ENCODE results near the gene MUC2.

MUC2 gene

DNA sequence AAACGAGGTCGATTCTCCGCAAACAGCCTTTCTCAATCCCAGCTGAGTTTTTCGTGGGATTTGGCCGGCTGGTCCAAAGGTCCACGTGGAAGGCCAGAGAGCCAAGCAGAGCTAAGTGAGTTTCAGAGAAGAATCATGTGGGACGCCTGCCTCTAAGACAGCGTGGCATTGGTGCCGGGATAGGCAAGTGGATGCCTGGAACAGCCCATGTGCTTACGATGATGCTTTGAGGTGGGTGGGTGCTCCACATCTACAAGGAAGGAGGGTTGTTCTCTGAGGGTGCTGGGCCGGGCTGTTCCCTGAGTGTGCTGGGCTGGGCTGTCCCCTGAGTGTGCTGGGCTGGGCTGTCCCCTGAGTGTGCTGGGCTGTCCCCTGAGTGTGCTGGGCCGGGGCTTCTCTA, 41.4 kb downstream of the MUC2 start:
- H3K27me3 ChIP-seq (ENCODE audit: control insufficient read depth in 5 of 5, insufficient read depth in 4 of 5, low read length in 5 of 5): peaks cover 7 to 17% (median 11%) of the 10 kb centered on the region in 5 donors
- no peaks in the 10 kb centered on the region for H3K36me3 ChIP-seq (ENCODE audit: control insufficient read depth in 5 of 5, insufficient read depth in 5 of 5, low read length in 5 of 5)
- no peak overlapping the region for H3K9ac ChIP-seq (ENCODE audit: low read length in 5 of 5)
- peaks cover 0 to 1% (median 0%) of the 10 kb centered on the region in 5 donors for H3K4me1 ChIP-seq (ENCODE audit: control insufficient read depth in 5 of 5, insufficient read depth in 5 of 5, low read length in 5 of 5)
- H3K4me3 ChIP-seq (ENCODE audit: low read depth in 1 of 5, low read length in 5 of 5): no peak overlapping the region
- H3K9me3 ChIP-seq (ENCODE audit: control insufficient read depth in 5 of 5, low read length in 5 of 5): no peaks in the 10 kb centered on the region
- H3K27ac ChIP-seq (ENCODE audit: low read depth, low read length): no peak overlapping the region

DNA sequence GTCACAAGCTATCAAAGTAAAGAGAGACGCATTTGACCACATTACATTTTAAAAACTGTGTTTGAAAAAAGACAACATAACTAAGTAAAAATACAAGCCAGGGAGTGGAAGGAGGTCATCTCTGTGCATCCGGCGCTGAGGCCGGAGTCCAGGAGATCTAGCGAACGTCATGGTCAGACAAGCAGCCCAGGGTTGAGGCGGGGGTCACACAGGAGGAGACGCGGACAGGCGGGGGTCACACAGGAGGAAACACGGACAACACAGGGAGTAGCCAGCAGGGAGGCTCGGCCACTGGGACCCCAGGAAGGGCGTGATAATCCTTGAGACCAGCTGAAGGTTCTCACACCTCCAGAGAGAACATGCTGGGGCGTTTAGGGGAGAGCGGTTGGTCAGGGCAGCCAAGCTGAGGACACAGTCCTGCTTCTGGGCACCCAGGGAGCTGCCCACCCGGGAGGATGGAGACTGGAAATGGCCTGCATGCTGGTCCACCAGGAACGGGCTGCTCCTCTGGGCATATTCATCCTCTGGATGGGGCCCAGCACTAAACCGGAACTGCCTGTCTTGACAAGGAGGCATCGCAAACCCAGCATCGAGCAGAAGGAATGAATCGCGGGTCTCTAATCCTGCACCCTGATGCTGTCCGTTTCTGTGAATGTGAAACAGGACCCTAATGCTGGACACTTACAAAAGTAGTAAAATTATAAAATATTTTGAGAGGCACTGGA, 42.2 kb downstream of the MUC2 start:
- Histone ChIP-seq H3K9ac (ENCODE audit: low read length in 5 of 5) (no peak overlapping the region), H3K27ac (ENCODE audit: low read depth, low read length) (no peak overlapping the region), H3K27me3 (ENCODE audit: control insufficient read depth in 5 of 5, insufficient read depth in 4 of 5, low read length in 5 of 5) (peaks cover 7 to 15% (median 13%) of the 10 kb centered on the region in 5 donors), H3K4me3 (ENCODE audit: low read depth in 1 of 5, low read length in 5 of 5) (no peak overlapping the region), H3K4me1 (ENCODE audit: control insufficient read depth in 5 of 5, insufficient read depth in 5 of 5, low read length in 5 of 5) (no peaks in the 10 kb centered on the region), H3K9me3 (ENCODE audit: control insufficient read depth in 5 of 5, low read length in 5 of 5) (no peaks in the 10 kb centered on the region), H3K36me3 (ENCODE audit: control insufficient read depth in 5 of 5, insufficient read depth in 5 of 5, low read length in 5 of 5) (no peaks in the 10 kb centered on the region)

DNA sequence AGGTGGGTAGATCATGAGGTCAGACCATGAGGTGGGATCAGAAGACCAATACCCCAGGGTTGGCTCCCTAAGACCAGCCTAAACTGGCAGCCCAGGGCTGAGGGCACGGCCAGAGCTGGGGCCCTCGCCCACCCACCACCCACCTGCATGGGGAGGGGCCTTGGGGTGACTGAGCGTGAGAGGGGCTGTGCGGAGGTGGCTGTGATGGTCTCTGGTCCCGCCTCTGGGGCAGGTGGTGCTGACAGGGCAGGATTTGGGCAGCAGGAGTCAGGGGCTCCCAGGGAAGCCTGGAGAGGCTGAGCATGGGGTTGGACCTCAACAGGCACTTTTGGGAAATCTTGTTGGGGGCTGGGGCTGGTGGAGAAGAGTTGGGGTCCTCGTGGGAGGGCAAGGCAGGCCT, 43.3 kb downstream of the MUC2 start:
- H3K9ac ChIP-seq (ENCODE audit: low read length in 5 of 5): no peak overlapping the region
- no peaks in the 10 kb centered on the region for H3K4me1 ChIP-seq (ENCODE audit: control insufficient read depth in 5 of 5, insufficient read depth in 5 of 5, low read length in 5 of 5)
- no peak overlapping the region for H3K27ac ChIP-seq (ENCODE audit: low read depth, low read length)
- peaks cover 6 to 19% (median 15%) of the 10 kb centered on the region in 5 donors for H3K27me3 ChIP-seq (ENCODE audit: control insufficient read depth in 5 of 5, insufficient read depth in 4 of 5, low read length in 5 of 5)
- H3K9me3 ChIP-seq (ENCODE audit: control insufficient read depth in 5 of 5, low read length in 5 of 5): peaks cover 0 to 5% (median 0%) of the 10 kb centered on the region in 5 donors
- H3K4me3 ChIP-seq (ENCODE audit: low read depth in 1 of 5, low read length in 5 of 5): no peak overlapping the region
- H3K36me3 ChIP-seq (ENCODE audit: control insufficient read depth in 5 of 5, insufficient read depth in 5 of 5, low read length in 5 of 5): no peaks in the 10 kb centered on the region

DNA sequence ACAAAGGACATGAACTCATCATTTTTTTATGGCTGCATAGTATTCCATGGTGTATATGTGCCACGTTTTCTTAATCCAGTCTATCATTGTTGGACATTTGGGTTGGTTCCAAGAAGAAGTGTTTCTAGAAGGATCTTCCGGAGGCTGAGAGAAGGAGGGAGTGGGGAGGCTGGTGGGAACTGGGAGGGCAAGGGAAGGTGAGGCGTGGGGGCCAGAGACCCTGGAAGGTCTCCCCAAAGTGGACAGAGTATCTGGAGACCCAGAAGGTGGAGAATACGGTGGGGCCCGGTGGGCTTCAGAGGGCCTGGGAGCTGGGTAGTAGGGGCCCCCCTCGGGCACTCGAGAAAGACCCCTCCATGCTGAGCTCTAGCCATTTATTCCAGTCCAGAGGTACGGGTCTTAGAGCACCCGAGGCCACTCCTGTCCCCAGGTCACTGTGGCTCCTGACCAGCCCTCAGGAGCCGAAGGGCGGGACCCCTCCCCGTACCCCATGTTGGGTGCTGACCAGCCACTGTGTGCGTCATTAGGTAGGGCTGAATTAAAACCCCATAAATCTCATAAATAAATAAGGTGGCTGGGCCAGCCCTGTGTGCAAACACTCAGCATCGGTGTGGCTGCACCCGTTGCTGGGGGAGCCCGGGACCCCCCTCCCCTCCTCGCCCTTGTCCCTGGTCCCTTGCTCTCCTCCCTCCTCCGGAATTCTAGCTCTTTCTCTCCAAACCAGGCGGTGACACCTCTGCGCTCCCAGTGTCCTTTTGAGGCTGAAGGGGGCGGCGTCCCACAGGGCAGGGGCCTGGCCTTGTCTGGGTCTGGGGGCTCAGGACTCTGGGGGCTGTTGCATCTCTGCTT, 44.3 kb downstream of the MUC2 start:
- Histone ChIP-seq H3K9ac (ENCODE audit: low read length in 5 of 5) (no peak overlapping the region), H3K9me3 (ENCODE audit: control insufficient read depth in 5 of 5, low read length in 5 of 5) (peaks cover 0 to 5% (median 0%) of the 10 kb centered on the region in 5 donors), H3K4me1 (ENCODE audit: control insufficient read depth in 5 of 5, insufficient read depth in 5 of 5, low read length in 5 of 5) (no peaks in the 10 kb centered on the region), H3K27ac (ENCODE audit: low read depth, low read length) (no peak overlapping the region), H3K4me3 (ENCODE audit: low read depth in 1 of 5, low read length in 5 of 5) (no peak overlapping the region), H3K36me3 (ENCODE audit: control insufficient read depth in 5 of 5, insufficient read depth in 5 of 5, low read length in 5 of 5) (no peaks in the 10 kb centered on the region), H3K27me3 (ENCODE audit: control insufficient read depth in 5 of 5, insufficient read depth in 4 of 5, low read length in 5 of 5) (peaks cover 9 to 25% (median 19%) of the 10 kb centered on the region in 5 donors)

DNA sequence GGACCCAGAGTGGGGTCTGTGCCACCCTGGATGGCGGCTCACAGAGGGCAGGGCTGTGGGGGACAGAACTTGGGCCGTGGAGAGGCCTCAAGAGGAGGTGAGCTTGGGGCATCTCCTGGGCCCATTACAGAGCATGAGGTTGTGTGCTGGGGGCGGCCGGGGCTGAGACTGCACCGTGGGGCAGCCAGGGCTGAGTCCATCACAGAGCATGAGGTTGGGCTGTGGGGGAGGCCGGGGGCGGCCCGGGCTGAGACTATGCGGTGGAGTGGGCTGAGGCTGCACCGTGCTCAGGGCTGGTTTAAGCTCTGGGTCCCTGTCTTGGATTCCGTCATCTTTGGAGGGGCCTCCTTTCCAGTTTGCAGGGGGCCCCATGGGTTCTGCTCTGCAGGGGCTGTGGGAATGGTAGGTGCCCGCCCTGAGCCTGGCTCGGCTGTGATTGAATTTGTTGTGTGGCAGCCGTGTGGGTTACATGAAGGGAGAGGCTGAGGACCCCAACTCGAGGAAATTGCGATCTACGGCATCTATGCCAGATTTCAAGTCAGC, 45.0 kb downstream of the MUC2 start:
- H3K9ac ChIP-seq (ENCODE audit: low read length in 5 of 5): no peak overlapping the region
- peaks cover 0 to 3% (median 0%) of the 10 kb centered on the region in 5 donors for H3K4me1 ChIP-seq (ENCODE audit: control insufficient read depth in 5 of 5, insufficient read depth in 5 of 5, low read length in 5 of 5)
- H3K9me3 ChIP-seq (ENCODE audit: control insufficient read depth in 5 of 5, low read length in 5 of 5): peaks cover 0 to 8% (median 0%) of the 10 kb centered on the region in 5 donors
- no peak overlapping the region for H3K27ac ChIP-seq (ENCODE audit: low read depth, low read length)
- peaks cover 9 to 25% (median 20%) of the 10 kb centered on the region in 5 donors for H3K27me3 ChIP-seq (ENCODE audit: control insufficient read depth in 5 of 5, insufficient read depth in 4 of 5, low read length in 5 of 5)
- no peak overlapping the region for H3K4me3 ChIP-seq (ENCODE audit: low read depth in 1 of 5, low read length in 5 of 5)
- H3K36me3 ChIP-seq (ENCODE audit: control insufficient read depth in 5 of 5, insufficient read depth in 5 of 5, low read length in 5 of 5): no peaks in the 10 kb centered on the region

DNA sequence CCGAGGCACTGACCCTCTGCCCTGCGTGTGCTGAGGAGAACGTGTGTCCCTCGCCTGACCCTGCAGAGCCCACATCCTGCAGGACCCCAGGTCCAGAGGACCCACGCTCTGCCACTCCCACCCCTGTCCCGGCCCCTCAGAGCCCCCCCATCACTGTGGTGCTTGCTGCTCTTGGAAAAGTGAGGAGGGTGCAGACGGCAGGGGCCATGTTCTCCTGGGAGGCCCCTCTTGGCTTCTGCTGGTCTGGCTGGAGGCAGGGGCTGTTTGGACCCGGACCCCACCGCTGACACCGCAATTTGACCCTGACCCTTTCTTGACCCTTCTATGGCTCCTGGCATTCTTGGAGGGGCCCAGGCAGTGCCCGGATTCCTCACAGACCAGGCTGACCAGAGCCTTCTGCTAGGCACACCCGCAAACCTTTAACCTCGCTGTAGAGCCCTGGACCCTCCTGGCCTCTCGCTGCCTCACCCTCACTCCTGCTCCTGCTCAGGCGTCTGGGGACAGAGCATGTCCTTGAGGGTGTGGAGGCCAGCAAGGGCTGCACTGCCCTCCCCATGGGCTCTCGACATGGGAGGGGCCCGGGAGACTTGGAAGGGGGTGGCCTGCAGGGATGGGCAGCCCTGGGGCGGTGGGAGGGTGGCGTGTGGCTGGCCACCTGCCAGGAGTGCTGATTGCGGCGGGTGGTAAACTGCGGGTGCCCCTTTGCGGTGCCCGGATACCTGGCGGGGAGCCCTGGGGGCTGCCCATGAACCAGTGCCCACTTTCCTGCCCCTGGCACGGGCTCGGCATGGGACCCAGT, 46.1 kb downstream of the MUC2 start:
- H3K4me1 ChIP-seq (ENCODE audit: control insufficient read depth in 5 of 5, insufficient read depth in 5 of 5, low read length in 5 of 5): peaks cover 0 to 7% (median 0%) of the 10 kb centered on the region in 5 donors

DNA sequence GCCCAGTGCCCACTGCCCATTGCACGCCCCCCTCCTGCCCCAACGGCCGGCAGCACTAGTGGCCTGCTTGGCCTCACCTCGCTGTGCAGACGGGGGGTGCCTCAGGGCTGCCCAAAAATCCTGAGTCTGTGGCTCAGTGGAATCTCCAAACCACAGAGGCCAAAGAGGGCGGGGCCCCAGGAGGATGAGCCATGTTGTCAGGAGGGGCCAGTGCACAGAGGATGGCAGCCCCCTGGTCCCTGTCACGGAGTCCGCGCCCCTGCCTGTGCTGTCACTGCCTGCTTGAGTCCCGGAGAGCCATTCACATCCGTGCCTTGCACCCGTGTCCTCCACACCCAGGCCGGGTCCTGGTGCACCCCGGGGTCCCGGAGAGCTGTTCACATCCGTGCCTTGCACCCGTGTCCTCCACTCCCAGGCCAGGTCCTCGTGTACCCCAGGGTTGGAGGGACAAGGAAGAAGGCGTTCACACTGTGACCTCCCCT, 46.7 kb downstream of the MUC2 start:
- no peaks in the 10 kb centered on the region for H3K36me3 ChIP-seq (ENCODE audit: control insufficient read depth in 5 of 5, insufficient read depth in 5 of 5, low read length in 5 of 5)
- H3K4me3 ChIP-seq (ENCODE audit: low read depth in 1 of 5, low read length in 5 of 5): no peak overlapping the region
- peaks cover 0 to 7% (median 0%) of the 10 kb centered on the region in 5 donors for H3K4me1 ChIP-seq (ENCODE audit: control insufficient read depth in 5 of 5, insufficient read depth in 5 of 5, low read length in 5 of 5)
- peaks cover 0 to 8% (median 0%) of the 10 kb centered on the region in 5 donors for H3K9me3 ChIP-seq (ENCODE audit: control insufficient read depth in 5 of 5, low read length in 5 of 5)
- no peak overlapping the region for H3K27ac ChIP-seq (ENCODE audit: low read depth, low read length)
- H3K27me3 ChIP-seq (ENCODE audit: control insufficient read depth in 5 of 5, insufficient read depth in 4 of 5, low read length in 5 of 5): peaks cover 11 to 29% (median 18%) of the 10 kb centered on the region in 5 donors
- H3K9ac ChIP-seq (ENCODE audit: low read length in 5 of 5): no peak overlapping the region

More for the DNA sequence above, 46.1 kb downstream of the MUC2 start:
- Histone ChIP-seq H3K27ac (ENCODE audit: low read depth, low read length) (no peak overlapping the region), H3K9me3 (ENCODE audit: control insufficient read depth in 5 of 5, low read length in 5 of 5) (peaks cover 0 to 8% (median 0%) of the 10 kb centered on the region in 5 donors), H3K9ac (ENCODE audit: low read length in 5 of 5) (no peak overlapping the region), H3K27me3 (ENCODE audit: control insufficient read depth in 5 of 5, insufficient read depth in 4 of 5, low read length in 5 of 5) (peaks cover 10 to 26% (median 20%) of the 10 kb centered on the region in 5 donors), H3K4me3 (ENCODE audit: low read depth in 1 of 5, low read length in 5 of 5) (no peak overlapping the region), H3K36me3 (ENCODE audit: control insufficient read depth in 5 of 5, insufficient read depth in 5 of 5, low read length in 5 of 5) (no peaks in the 10 kb centered on the region)

DNA sequence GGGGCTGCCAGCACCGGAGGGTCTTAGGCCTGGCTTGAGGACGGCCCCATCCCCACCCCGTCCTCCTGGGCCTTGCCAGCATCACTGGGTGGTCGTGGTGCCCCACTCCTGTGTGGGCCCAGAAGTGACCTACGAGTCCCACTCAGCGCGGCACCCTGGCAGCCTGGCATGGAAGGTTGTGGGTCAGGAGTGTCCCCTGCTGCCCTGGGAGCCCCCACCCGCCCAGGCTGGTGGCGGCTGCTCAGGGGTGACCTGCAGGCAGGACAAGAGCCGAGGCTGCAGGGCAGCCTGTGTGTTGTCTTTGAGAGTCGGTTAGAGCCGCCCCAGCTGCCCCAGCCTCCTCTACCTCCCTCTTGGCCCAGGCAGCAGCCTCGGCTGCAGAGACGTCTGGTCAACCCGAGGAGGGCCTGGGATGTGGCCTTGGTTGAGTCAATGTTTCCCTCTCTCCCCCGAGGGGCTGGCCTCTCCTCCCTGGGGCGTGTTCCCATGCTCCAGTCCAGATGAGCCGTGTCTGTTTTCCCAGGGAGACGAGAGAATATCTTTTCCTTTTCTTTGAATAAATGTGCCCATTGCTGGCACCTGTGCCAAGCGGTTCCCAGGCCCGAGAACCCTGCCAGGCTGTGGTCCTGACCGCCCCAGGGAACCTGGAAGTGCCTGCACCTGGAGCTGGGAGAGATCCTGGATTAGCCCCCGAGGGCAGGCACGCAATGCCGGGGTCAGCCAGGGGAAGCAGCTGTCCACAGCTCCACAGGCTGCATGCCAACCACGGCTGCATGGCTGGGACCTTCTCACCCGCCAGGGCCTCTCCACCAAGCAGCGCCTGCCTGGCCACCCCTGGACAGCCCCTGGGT, 47.4 kb downstream of the MUC2 start:
- Histone ChIP-seq H3K4me1 (ENCODE audit: control insufficient read depth in 5 of 5, insufficient read depth in 5 of 5, low read length in 5 of 5) (peaks cover 0 to 7% (median 0%) of the 10 kb centered on the region in 5 donors), H3K4me3 (ENCODE audit: low read depth in 1 of 5, low read length in 5 of 5) (no peak overlapping the region), H3K9me3 (ENCODE audit: control insufficient read depth in 5 of 5, low read length in 5 of 5) (peaks cover 0 to 8% (median 0%) of the 10 kb centered on the region in 5 donors), H3K27ac (ENCODE audit: low read depth, low read length) (no peak overlapping the region), H3K36me3 (ENCODE audit: control insufficient read depth in 5 of 5, insufficient read depth in 5 of 5, low read length in 5 of 5) (no peaks in the 10 kb centered on the region), H3K9ac (ENCODE audit: low read length in 5 of 5) (no peak overlapping the region), H3K27me3 (ENCODE audit: control insufficient read depth in 5 of 5, insufficient read depth in 4 of 5, low read length in 5 of 5) (peaks cover 12 to 35% (median 17%) of the 10 kb centered on the region in 5 donors)

DNA sequence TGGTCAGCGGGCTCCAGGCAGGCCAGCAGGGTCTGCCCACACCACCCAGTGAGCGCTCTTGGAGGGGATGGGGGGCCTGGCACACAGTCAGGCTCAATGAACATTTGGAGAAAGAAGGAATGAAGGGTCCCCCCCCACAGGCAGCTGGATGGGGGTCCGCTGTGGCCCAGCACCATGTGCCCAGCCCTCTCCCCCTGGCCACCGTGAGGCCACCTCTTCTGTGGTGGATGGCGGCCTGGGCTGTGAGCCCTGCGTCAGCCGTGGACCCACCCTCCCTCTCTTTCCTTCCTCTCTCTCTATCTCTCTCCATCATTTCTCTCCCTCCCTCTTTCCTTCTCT, 48.0 kb downstream of the MUC2 start:
- Histone ChIP-seq H3K9me3 (ENCODE audit: control insufficient read depth in 5 of 5, low read length in 5 of 5) (peaks cover 0 to 8% (median 0%) of the 10 kb centered on the region in 5 donors), H3K27me3 (ENCODE audit: control insufficient read depth in 5 of 5, insufficient read depth in 4 of 5, low read length in 5 of 5) (peaks cover 13 to 36% (median 21%) of the 10 kb centered on the region in 5 donors), H3K9ac (ENCODE audit: low read length in 5 of 5) (no peak overlapping the region), H3K4me1 (ENCODE audit: control insufficient read depth in 5 of 5, insufficient read depth in 5 of 5, low read length in 5 of 5) (peaks cover 0 to 7% (median 0%) of the 10 kb centered on the region in 5 donors), H3K27ac (ENCODE audit: low read depth, low read length) (no peak overlapping the region), H3K4me3 (ENCODE audit: low read depth in 1 of 5, low read length in 5 of 5) (no peak overlapping the region), H3K36me3 (ENCODE audit: control insufficient read depth in 5 of 5, insufficient read depth in 5 of 5, low read length in 5 of 5) (no peaks in the 10 kb centered on the region)
